HG03457 (cell line): Measurements from ENCODE around the gene MAL.
"Not testable (repeated sequence)": the region's sequence is repeated elsewhere in the genome, so short reads cannot be mapped to it uniquely, and the experiment has no call there.

Source experiments
- ATAC-seq: cut with Tn5 transposase; IDR thresholded peaks from one replicate; pipeline ENCODE4 v1.9.1; 2021; ENCODE audit warnings: moderate number of reproducible peaks; ENCODE audit not compliant: unreplicated experiment

The MAL gene

GRCh38 chr2:95032341-95032740 is 6.8 kb downstream of the MAL start:
- ATAC-seq = no peak

DNA sequence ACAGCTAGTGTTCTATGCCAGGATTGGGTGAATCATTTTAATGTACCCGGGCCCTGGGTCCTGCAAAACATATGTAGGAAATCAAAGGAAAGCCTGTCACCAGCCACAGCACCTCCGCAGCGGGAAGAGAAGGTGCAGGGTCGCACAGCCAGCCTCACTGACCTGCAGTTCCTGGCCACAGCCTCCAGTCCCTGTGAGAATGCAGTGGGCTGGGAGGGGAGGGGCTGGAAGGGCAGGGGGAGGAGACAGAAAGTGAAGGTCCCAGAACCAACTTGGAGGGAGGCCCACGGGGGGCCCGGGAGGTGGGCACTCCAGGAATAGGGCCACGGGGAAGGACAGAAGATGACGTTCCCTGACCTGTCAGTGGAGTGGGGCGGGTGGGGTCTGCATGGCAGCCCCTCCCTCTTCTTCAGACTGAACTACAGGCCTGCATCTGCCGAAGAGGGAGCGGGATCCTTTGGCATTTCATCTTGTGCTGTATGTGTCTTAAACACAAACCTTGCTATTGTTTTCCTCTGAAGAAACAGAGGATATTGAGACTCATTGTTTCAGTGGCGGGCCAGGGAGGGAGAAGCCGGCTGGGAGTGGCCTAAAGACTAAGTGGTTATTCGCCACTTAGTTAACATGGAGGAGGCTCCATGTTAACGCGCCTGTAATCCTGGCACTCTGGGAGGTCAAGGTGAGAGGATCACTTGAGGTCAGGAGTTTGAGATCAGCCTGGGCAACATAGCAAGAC is 7.5 kb downstream of the MAL start:
- no peak for ATAC-seq

DNA sequence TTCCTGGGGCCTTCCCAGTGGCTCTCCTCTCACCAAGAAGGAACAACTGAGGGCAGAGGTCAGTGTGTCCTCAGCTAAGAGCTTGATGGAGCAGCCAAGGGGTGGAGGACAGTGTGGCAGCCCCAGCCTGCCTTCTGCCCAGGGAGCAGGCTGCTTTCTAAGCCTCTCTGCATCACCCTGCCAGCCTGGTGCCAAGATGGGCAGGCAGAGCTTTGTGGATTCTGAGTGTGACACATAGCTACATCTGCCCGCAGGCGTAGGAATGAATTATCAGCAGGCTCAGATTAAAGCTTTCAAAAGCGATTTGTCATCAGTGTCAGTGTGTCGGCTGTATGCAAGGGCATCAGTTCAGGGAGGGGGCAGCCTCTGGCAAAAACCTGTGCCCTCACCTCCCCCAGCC is 8.7 kb downstream of the MAL start:
- no peak for ATAC-seq

- no peak for ATAC-seq
These were observed 9.3 kb downstream of the MAL start for GRCh38 chr2:95034818-95035217.

DNA sequence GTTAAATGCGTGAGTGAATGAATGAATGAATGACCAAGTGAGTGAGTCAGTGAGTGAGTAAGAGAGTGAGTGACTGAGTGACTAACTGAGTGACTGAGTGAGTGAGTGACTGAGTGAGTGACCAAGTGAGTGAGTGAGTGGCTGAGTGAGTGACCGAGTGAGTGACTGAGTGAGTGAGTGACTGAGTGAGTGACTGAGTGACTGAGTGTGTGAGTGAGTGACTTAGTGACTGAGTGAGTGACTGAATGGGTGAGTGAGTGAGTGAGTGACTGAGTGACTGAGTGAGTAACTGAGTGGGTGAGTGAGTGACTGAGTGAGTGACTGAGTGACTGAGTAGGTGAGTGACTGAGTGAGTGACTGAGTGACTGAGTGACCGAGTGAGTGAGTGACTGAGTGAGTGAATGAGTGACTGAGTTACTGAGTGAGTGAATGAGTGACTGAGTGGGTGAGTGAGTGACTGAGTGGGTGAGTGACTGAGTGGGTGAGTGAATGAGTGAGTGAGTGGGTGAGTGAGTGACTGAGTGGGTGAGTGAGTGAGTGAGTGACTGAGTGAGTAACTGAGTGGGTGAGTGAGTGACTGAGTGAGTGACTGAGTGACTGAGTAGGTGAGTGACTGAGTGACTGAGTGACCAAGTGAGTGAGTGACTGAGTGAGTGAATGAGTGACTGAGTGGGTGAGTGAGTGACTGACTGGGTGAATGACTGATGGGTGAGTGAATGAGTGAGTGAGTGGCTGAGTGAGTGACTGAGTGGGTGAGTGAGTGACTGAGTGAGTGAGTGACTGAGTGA is 11.3 kb downstream of the MAL start:
- ATAC-seq = no peak

GRCh38 chr2:95037384-95037839 is 11.9 kb downstream of the MAL start:
- no peak for ATAC-seq

- not testable (repeated sequence) for ATAC-seq
These were observed 12.5 kb downstream of the MAL start for GRCh38 chr2:95037841-95038585.

- no peak for ATAC-seq
These were observed 13.3 kb downstream of the MAL start for GRCh38 chr2:95038635-95039298.

DNA sequence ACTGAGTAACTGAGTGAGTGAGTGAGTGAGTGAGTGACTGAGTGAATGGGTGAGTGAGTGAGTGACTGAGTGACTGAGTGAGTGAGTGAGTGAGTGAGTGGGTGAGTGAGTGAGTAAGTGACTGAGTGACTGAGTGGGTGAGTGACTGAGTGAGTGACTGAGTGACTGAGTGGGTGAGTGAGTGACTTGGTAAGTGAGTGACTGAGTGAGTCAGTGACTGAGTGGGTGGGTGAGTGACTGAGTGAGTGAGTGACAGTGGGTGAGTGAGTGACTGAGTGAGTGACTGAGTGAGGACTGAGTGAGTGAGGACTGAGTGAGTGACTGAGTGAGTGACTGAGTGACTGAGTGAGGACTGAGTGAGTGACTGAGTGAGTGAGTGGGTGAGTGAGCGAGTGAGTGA is 13.9 kb downstream of the MAL start:
- ATAC-seq = no peak

- no peak for ATAC-seq
These were observed 14.5 kb downstream of the MAL start for GRCh38 chr2:95039978-95040377.

DNA sequence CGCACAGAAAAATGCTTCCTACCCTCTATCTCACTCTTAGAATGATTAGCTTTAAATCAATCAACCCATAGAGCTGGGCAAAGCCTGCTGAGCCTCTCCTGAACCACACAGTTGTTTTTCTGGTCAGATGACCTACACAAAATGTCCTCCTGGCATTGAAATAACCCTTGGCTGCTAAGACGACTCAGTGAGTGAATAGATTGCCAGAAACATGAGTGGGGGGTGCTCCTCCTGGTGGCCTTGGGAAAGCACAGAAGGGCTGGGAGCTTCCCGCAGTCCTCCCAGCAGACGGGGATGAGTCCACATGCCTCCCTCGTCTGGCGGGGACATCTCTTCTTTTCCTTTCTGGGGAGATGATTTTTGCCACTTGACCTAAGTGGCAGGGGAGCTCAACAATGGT is 14.9 kb downstream of the MAL start:
- no peak for ATAC-seq

DNA sequence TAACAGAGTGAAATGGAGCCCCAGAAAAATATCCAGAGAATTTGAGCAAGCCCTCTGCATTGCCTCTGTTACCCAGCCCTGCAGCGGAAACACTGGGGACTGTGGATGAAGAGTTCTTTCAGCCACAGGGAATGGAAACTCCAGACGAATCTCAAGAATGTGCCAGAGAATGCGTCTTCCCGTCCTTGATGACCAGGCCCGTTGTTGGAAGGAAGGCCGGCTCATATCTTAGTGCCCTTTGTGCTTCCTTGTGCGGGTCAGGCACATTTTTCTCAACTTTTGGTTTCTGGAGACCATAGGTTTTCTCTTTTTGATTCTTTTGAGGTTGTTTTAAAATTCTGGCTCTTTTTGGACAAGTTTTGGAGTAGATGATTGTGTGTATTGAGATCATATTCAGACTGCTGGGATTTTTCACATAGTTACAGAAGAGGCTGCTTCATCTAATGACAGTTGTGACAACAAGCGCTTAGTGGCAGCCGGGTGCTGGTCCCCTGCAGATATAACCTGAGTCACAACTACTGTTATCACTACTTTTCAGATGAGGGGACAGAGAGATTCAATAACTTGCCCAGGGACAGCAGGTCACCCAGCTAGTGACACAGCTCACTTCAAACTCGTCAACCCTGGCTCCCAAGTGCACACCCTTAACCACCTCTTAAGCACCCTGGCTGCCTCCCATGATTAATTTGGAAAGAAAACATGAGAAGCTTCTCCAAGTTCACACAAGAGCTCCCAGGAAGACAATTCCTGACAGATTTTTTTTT is 15.7 kb downstream of the MAL start:
- ATAC-seq = no peak

DNA sequence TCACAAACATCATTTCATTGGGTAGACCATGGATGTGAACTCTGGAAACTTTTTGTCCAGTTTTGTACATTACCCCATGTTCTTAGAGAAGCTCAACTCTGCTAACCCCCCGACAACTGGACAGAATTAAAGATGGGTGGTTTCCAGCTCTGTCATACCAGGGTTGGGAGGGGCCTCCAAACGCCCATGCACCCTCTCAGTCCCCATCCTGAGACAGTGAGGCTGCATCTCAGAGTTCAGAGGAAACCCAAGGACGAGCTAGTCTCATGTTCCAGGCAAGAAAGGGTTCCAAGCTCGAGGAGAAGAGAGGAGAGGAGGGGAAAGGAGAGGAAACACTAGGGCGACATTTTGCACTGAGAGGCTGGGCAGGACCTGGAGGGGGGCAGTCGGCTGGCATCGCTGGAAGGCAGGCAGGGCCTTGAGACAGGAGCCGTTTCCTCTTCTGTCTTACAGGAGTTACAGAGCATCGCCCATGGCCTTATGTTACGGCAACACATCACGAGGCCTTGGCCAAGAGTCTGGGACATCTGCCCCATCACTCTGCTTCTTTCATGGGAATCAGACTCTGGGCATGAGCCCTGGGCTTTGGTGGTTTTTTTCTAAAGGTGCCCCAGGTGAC is 16.4 kb downstream of the MAL start:
- ATAC-seq = no peak

DNA sequence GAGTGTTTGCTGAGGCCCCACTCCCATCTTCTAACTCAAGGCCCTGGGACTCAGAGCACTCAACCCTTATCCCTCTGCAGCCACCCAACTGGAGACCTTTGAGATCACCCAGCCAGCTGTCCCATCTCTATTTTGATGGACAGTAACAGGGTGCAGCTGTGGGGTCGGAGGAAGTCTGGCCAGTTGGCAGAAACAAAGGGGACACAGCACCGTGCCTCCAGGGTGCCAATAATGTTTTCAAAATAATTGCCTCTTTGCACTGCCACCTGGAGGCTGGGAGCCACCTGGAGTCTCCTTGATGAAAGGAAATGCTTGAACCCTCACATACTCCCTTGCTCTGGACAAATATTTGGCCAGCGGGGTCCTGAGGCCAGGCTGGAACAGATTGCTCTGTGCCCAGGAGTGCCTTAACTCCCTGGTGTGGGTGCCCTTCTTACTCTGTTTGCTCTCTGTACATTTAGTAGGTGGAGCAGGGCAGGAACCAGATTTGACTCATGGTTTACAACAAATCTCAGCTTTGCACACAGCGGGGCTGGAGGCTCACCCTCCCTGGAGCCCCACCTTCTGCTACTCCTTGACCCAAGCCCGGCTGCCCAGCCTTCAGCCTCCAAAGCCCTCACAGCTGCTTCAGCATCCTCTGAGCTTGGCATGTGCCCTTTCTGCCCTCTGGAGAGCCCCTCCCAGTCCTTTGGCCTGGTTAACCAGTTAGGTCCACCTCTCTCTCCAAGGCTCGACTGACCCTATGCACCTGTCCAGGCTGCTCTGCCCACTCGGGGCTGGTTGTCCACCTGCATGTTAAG is 17.2 kb downstream of the MAL start:
- no peak for ATAC-seq

DNA sequence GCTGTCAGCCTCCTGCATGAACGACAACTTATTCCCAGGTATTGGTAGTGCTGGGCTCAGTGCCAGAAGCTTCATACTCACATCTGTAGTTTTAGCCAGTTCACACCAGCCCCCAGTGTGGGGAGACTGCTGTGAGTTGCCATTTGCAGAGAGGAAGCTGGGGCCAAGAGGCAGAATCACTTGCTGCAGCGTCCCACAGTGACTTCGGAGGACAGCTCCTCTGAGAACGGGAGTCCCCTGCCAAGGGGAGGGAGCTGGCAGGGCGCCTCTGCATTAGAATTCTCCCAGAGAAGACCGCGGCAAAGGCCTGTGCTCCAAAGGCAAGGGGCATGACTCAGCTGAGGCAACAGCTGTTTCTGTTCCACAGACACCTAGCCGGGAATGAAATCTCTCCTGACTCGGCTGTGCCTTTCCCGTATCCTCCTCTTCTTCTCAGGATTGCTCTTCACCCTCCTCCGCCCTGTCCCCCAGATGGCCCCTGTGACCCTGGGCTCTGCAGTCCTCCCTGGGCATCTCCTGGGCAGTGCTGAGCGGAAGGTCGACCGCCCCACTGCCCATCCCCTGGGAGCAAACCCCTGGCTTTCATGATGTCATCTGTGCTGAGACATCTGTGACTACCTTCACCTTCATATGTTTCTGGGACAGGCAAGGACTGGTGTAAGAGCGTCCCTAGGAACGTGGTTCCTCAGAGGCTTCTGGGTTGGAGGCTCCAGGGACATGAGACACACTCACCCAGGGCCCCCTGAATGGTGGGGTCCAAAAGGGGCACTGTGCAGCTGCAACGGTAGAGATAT is 18.0 kb downstream of the MAL start:
- ATAC-seq = no peak

GRCh38 chr2:95044601-95045000 is 19.1 kb downstream of the MAL start:
- ATAC-seq = no peak

DNA sequence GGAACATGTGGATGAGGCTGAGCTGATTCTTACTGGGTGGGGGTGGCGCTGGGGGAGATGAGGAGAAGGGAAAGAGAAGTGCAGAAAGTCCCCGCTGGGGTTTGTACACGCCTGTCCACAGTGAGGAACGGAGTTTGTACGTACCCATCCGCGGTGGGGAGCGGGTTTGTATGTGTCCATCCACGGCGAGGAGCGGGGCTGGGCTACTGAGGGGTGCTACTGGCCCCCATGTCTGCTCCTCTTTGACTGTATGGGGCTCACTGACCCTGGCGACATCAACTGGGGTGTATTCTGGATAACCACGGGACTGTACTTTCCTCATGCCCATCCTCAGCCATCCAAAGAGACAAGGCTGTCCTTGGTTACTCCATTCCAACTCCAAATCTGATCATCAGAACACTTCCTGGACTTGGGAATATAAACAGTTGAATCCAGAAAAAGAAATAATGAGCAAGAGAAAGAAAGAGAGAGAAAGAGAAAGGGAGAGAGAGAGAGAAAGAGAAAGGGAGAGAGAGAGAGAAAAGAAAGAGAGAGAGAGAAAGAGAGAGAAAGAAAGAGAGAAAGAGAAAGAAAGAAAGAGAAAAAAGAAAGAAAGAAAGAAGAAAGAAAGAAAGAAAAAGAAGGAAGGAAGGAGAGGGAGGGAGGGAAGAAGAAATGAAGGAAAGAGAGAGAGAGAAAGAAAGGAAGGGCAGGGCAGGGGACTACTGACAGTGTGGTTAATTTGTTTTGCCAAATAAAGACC is 21.0 kb downstream of the MAL start:
- ATAC-seq = no peak
